NT2/D1 (cell line): ENCODE measurements around the gene OGFOD3.
A peak's percentile ranks its signal among the peaks of the same experiment; 100 is the strongest.

Source experiments
- DNase-seq: peaks from one replicate; pipeline ENCODE4 v3.0.0-alpha.2; 2011; ENCODE audit warnings: low read depth, low spot score
- H3K27me3 ChIP-seq: 2 replicates; pipeline ENCODE4 v1.6.0; 2011; ENCODE audit warnings: mild to moderate bottlenecking; ENCODE audit not compliant: insufficient read length, insufficient read depth
- H3K36me3 ChIP-seq: 2 replicates; pipeline ENCODE4 v1.6.1; 2011; ENCODE audit warnings: mild to moderate bottlenecking, low read length, mixed read lengths; ENCODE audit not compliant: insufficient read depth, insufficient read length
- H3K4me1 ChIP-seq: 2 replicates; pipeline ENCODE4 v1.5.1; 2011; ENCODE audit not compliant: insufficient read depth, insufficient read length
- H3K4me3 ChIP-seq: 2 replicates; pipeline ENCODE4 v1.5.1; 2011; ENCODE audit warnings: low read depth; ENCODE audit not compliant: insufficient read length
- H3K9ac ChIP-seq: 2 replicates; pipeline ENCODE4 v1.6.0; 2011; ENCODE audit warnings: low read depth; ENCODE audit not compliant: insufficient read length
- H3K9me3 ChIP-seq: 2 replicates; pipeline ENCODE4 v1.5.1; 2011; ENCODE audit warnings: mild to moderate bottlenecking, low read length; ENCODE audit not compliant: insufficient read depth
- SUZ12 ChIP-seq: IDR thresholded peaks from 2 replicates; pipeline ENCODE4 v1.6.1; 2011; ENCODE audit not compliant: insufficient read length, insufficient read depth; ENCODE audit errors: extremely low read depth
- YY1 ChIP-seq: IDR thresholded peaks from 2 replicates; pipeline ENCODE4 v1.6.1; 2011; ENCODE audit not compliant: insufficient read length, insufficient read depth
- ZNF274 ChIP-seq: IDR thresholded peaks from 2 replicates; pipeline ENCODE4 v1.6.1; 2011; ENCODE audit warnings: mild to moderate bottlenecking, low read depth, low read length

OGFOD3 gene

GRCh38 chr17:82354804-82355308 is 63.5 kb downstream of the OGFOD3 start:
- Histone ChIP-seq H3K4me1 (peaks cover 26% of the 10 kb centered on the region), H3K36me3 (no peaks in the 10 kb centered on the region)

GRCh38 chr17:82353484-82353883 is 64.9 kb downstream of the OGFOD3 start:
- Histone ChIP-seq H3K4me3 (no peak overlapping the region), H3K9ac (no peak overlapping the region), H3K4me1 (peaks cover 24% of the 10 kb centered on the region), H3K36me3 (no peaks in the 10 kb centered on the region), H3K9me3 (no peaks in the 10 kb centered on the region), H3K27me3 (peaks cover 6% of the 10 kb centered on the region)
- no peak for DNase-seq
- TF ChIP-seq YY1 (no peak), ZNF274 (no peak), SUZ12 (no peak)

More at GRCh38 chr17:82354804-82355308, 63.5 kb downstream of the OGFOD3 start:
- no peak for DNase-seq
- H3K9ac ChIP-seq, result no peak overlapping the region
- H3K9me3 ChIP-seq, result no peaks in the 10 kb centered on the region
- no peak for TF ChIP-seq YY1
- no peak for TF ChIP-seq ZNF274
- no peak for TF ChIP-seq SUZ12
- no peak overlapping the region for H3K4me3 ChIP-seq
- peaks cover 14% of the 10 kb centered on the region for H3K27me3 ChIP-seq

GRCh38 chr17:82351713-82352488 is 66.5 kb downstream of the OGFOD3 start:
- peak; percentile 88 for DNase-seq
- Histone ChIP-seq H3K9me3 (no peaks in the 10 kb centered on the region), H3K4me1 (peaks cover 24% of the 10 kb centered on the region), H3K36me3 (no peaks in the 10 kb centered on the region), H3K4me3 (no peak overlapping the region), H3K27me3 (peaks cover 3% of the 10 kb centered on the region), H3K9ac (peak overlapping the region; percentile 29)
- TF ChIP-seq YY1 (no peak), ZNF274 (no peak), SUZ12 (no peak)

GRCh38 chr17:82351254-82351712 is 67.1 kb downstream of the OGFOD3 start:
- H3K36me3 ChIP-seq, result no peaks in the 10 kb centered on the region
- H3K27me3 ChIP-seq, result peaks cover 3% of the 10 kb centered on the region
- peaks cover 20% of the 10 kb centered on the region for H3K4me1 ChIP-seq
- no peak overlapping the region for H3K9ac ChIP-seq
- H3K4me3 ChIP-seq, result no peak overlapping the region
- TF ChIP-seq ZNF274, result no peak
- no peak for TF ChIP-seq SUZ12
- DNase-seq, result no peak
- H3K9me3 ChIP-seq, result no peaks in the 10 kb centered on the region

- no peak for DNase-seq
- Histone ChIP-seq H3K4me1 (peaks cover 18% of the 10 kb centered on the region), H3K9me3 (no peaks in the 10 kb centered on the region), H3K9ac (peak overlapping the region; percentile 10), H3K27me3 (peaks cover 3% of the 10 kb centered on the region), H3K4me3 (no peak overlapping the region), H3K36me3 (no peaks in the 10 kb centered on the region)
- TF ChIP-seq YY1 (no peak), SUZ12 (no peak), ZNF274 (no peak)
These were observed 68.0 kb downstream of the OGFOD3 start for GRCh38 chr17:82350182-82351030.

GRCh38 chr17:82349287-82349701 is 69.1 kb downstream of the OGFOD3 start:
- no peak for DNase-seq
- Histone ChIP-seq H3K4me1 (peaks cover 22% of the 10 kb centered on the region), H3K9me3 (no peaks in the 10 kb centered on the region), H3K9ac (no peak overlapping the region), H3K36me3 (no peaks in the 10 kb centered on the region), H3K27me3 (no peaks in the 10 kb centered on the region), H3K4me3 (no peak overlapping the region)
- TF ChIP-seq YY1 (no peak), ZNF274 (no peak), SUZ12 (no peak)

GRCh38 chr17:82348866-82349265 is 69.5 kb downstream of the OGFOD3 start:
- no peak for TF ChIP-seq SUZ12
- TF ChIP-seq ZNF274, result no peak
- no peak for TF ChIP-seq YY1
- Histone ChIP-seq H3K4me3 (no peak overlapping the region), H3K36me3 (no peaks in the 10 kb centered on the region), H3K4me1 (peaks cover 23% of the 10 kb centered on the region), H3K9ac (no peak overlapping the region), H3K9me3 (no peaks in the 10 kb centered on the region), H3K27me3 (no peaks in the 10 kb centered on the region)
- no peak for DNase-seq
